HG02588 (cell line): ENCODE results near the gene LOC101059915.
"Not testable (repeated sequence)": the region's sequence is repeated elsewhere in the genome, so short reads cannot be mapped to it uniquely, and the experiment has no call there.

ENCODE experiments used
- ATAC-seq: cut with Tn5 transposase; IDR thresholded peaks from one replicate; pipeline ENCODE4 v1.9.1; 2021; ENCODE audit warnings: mild to moderate bottlenecking, moderate library complexity; ENCODE audit not compliant: unreplicated experiment

The LOC101059915 gene

DNA sequence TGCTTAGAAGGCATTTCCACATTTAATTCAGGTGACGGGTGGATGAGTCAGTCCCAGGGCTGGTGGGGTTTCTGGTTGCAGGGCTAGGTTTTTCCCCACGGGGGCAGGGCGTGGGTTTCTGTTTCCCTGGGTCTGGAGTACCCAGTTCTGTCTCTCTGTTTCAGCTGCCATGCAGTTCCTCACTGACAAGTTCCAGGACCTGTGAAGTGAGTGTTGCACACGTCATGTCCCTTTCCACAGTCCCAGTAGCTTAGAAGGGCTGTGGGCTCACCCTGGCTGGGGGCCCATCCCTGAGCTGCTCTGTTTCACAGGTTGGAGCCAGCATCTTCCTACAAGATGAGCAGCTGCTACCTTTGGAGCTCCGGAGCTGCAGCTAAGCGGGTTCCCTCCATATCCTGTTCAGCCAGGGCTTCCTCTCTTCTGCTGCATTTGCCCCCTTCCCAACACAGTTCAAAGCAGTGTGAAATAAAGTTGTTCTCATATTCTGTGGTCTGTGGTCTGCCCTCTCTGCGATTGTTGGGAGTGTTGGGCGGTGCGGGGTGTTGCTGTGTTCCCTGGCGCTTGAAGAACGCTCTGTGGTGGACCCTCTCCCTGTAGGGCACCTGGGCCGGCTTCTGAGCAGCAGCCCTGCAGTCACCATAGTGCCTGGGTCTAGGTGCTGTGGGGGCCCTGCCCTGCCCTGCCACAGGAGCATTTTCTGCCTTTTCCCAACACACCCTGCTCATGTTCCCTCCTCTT, 3.9 kb downstream of the LOC101059915 start:
- no peak for ATAC-seq

- no peak for ATAC-seq
These were observed 4.6 kb downstream of the LOC101059915 start for GRCh38 chrX:71671938-71672337.

DNA sequence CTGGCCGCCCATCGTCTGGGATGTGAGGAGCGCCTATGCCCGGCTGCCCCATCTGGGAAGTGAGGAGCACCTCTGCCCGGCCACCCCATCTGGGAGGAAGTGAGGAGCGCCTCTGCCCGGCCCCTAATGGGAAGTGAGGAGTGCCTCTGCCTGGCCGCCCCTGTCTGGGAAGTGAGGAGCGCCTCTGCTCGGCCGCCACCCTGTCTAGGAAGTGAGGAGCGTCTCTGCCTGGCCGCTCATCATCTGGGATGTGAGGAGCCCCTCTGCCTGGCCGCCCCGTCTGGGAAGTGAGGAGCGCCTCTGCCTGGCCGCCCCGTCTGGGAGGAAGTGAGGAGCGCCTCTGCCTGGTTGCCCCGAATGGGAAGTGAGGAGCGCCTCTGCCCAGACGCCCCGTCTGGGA, 8.3 kb downstream of the LOC101059915 start:
- not testable (repeated sequence) for ATAC-seq

DNA sequence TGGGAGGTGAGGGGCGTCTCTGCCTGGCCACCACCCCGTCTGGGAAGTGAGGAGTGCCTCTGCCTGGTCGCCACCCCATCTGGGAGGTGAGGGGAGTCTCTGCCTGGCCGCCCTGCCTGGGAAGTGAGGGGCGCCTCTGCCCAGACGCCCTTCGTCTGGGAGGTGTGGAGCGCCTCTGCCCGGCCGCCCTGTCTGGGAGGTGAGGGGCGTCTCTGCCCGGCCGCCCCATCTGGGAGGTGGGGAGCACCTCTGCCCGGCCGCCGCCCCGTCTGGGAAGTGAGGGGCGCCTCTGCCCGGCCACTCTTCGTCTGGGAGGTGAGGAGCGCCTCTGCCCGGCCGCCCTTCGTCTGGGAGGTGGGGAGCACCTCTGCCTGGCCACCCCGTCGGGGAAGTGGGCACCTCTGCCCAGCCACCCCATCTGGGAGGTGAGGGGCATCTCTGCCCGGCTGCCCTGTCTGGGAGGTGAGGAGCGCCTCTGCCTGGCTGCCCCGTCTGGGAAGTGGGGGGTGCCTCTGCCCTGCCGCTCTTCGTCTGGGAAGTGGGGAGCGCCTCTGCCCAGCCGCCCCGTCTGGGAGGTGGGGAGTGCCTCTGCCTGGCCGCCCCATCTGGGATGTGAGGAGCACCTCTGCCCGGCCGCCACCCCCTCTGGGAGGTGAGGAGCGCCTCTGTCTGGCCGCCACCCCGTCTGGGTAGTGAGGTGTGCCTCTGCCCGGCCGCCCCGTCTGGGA, 8.9 kb downstream of the LOC101059915 start:
- not testable (repeated sequence) for ATAC-seq

- not testable (repeated sequence) for ATAC-seq
These were observed 9.8 kb downstream of the LOC101059915 start for GRCh38 chrX:71677195-71677594.

DNA sequence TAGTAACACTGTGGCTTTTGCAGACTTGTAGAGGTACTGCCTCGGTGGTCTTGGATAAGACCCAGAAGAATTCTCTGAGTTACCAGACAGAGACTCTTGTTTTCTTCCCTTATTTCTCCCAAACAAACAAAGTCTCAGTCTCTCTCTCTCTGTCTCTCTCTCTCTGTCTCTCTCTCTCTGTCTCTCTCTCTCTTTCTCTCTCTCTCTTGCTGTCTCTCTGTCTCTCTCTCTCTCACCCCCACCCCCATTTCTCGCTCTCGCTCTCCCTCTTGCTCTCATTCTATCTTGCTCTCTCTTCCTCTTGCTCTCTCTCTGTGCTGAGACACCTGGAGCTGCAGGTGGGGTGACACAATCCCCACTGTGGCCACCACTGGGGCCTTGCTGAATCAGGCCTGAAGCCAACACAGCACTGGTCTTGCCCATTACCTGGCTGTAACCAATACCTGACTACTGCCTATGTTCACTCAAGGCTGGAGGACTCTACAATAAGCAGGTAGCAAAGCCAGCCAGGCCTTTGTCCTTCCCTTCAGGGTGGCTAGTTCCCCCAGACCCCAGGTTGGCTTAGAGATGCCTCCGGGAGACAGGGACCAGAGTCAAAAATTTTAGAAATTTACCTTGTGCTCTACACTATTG, 12.3 kb downstream of the LOC101059915 start:
- ATAC-seq = no peak

DNA sequence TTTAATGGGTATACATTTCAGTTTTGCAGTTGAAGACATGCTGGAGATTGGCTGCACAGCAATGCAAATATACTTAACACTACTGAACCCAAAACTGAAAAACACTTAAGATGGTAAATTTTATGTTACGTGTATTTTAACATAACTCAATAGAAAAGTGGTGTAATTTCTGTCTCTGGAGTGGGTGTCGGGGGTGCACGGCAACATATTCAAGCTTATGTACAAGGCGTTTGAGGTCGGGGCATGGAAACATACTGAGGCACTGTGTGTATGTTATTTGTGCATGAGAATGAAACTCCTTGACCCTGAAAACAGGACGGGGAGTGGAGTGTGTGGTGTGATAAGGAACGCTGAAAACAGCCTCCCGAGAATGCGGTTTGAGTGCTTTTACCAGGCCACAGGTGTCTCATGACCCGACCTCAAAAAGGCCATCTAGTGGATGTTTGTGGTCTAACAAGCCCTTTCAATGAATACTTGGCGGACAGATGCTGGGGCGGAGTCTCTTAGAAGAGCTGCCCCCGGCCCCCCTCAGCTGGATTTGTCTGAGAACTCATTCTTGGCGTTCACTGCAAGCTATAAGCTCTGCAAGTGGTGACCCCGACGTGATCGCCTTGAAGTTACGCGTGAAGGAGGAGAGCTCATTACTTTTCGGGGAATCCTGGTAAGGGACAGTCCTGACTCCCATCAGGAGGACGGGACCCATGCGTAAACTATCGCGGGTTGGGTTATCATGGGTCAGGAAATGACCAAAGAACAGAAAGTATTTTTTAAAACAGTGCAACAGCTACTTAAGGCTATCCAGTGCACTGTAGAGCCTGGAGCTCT, 29.5 kb downstream of the LOC101059915 start:
- ATAC-seq = peak; percentile 77

- ATAC-seq = peak; percentile 51
These were observed 30.3 kb downstream of the LOC101059915 start for GRCh38 chrX:71697466-71698298.

GRCh38 chrX:71698299-71699022, 31.1 kb downstream of the LOC101059915 start:
- not testable (repeated sequence) for ATAC-seq

DNA sequence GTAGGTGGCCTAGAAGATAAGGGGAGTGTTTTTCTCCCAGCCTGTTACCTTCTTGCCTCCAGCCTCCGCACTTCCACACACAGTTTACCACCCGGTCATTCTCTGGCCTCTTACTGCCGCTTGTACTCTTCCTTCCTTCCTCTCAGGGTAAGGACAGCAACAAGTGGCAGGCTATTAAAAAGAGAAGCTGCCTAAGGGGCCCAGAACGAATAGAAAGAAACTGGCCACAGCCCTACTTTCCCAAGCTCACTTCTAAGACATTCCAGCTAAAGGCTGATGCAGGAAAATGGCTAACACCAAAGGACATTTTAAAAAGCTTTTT, 31.6 kb downstream of the LOC101059915 start:
- not testable (repeated sequence) for ATAC-seq

DNA sequence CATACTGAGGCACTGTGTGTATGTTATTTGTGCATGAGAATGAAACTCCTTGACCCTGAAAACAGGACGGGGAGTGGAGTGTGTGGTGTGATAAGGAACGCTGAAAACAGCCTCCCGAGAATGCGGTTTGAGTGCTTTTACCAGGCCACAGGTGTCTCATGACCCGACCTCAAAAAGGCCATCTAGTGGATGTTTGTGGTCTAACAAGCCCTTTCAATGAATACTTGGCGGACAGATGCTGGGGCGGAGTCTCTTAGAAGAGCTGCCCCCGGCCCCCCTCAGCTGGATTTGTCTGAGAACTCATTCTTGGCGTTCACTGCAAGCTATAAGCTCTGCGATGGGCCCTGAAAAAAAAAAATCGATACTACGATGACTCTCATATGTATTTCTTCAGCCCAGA, 35.5 kb downstream of the LOC101059915 start:
- ATAC-seq = not testable (repeated sequence)

GRCh38 chrX:71714064-71714463, 46.7 kb downstream of the LOC101059915 start:
- ATAC-seq = not testable (repeated sequence)

GRCh38 chrX:71715551-71715950, 48.2 kb downstream of the LOC101059915 start:
- ATAC-seq = not testable (repeated sequence)

- not testable (repeated sequence) for ATAC-seq
These were observed 49.0 kb downstream of the LOC101059915 start for GRCh38 chrX:71716323-71716722.

GRCh38 chrX:71718185-71718584, 50.8 kb downstream of the LOC101059915 start, which contains the start of gene CXorf49:
TSS of gene CXorf49 (minus strand) at chrX:71718285. CDS start at chrX:71718151, 134 bp downstream.
- not testable (repeated sequence) for ATAC-seq

DNA sequence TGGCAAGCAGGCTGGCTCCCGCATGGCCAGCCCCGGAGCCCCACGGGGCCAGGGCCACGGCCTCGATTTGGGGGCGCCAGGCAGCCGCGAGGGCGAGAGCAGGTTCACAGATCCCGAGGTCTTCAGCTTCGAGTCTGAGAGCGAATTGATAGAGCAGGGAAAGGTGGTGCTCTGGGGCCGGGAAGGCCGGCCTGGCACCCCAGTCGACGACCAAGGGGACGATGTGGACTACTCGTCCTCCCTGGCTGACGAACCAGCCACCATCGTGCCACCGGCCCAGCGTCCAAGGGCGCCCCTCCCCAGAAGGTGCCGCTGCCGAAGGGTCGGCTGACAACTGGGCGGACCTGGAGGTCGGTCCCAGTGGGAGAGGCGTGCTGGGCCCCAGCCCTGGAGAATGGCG, 51.8 kb downstream of the LOC101059915 start:
- ATAC-seq = not testable (repeated sequence)

DNA sequence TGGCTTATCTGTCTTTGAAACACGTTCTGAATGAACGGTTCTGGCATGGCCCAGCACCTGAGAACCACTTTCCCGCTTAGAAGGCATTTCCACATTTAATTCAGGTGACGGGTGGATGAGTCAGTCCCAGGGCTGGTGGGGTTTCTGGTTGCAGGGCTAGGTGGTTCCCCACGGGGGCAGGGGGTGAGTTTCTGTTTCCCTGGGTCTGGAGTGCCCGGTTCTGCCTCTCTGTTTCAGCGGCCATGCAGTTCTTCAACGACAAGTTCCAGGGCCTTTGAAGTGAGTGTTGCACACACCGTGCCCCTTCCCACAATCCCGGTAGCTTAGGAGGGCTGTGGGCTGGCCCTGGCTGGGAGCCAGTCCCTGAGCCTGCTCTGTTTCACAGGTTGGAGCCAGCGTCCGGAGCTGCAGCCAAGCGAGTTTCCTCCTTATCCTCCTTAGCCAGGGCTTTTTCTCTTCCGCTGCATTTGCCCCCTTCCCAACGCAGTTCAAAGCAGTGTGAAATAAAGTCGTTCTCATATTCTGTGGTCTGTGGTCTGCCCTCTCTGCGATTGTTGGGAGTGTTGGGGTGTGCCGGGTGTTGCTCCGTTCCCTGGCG, 53.0 kb downstream of the LOC101059915 start:
- not testable (repeated sequence) for ATAC-seq
